Skeletal muscle tissue (tissue), 4 donors: ENCODE results near the gene KCNK5. TPM values are rescaled to one million over a fixed set of nuclear protein-coding genes. Genes with fewer than 3 reads are reported as not detected.

Source experiments
- H3K27ac ChIP-seq: one replicate; pipeline ENCODE4 v1.7.0; 2013; ENCODE audit warnings: mild to moderate bottlenecking, low read depth, low read length, inconsistent platforms
- H3K27me3 ChIP-seq, 3 donors: one replicate each; pipeline ENCODE4 v1.7.0; 2013; ENCODE audit warnings: low read length in 3 of 3; ENCODE audit not compliant: control insufficient read depth in 3 of 3, insufficient read depth in 3 of 3
- H3K36me3 ChIP-seq, 3 donors: one replicate each; pipeline ENCODE4 v1.7.0; 2013; ENCODE audit warnings: low read length in 3 of 3; ENCODE audit not compliant: control insufficient read depth in 3 of 3, insufficient read depth in 3 of 3
- H3K4me1 ChIP-seq, 3 donors: one replicate each; pipeline ENCODE4 v1.7.0; 2013; ENCODE audit warnings: low read length in 3 of 3, mild to moderate bottlenecking in 3 of 3; ENCODE audit not compliant: control insufficient read depth in 3 of 3, insufficient read depth in 3 of 3
- H3K4me3 ChIP-seq, 3 donors: one replicate each; pipeline ENCODE4 v1.7.0; 2013; ENCODE audit warnings: low read length in 3 of 3
- H3K9ac ChIP-seq, 3 donors: one replicate each; pipeline ENCODE4 v1.7.0; 2013; ENCODE audit warnings: low read length in 3 of 3, mild to moderate bottlenecking in 3 of 3, moderate library complexity in 2 of 3, low read depth in 1 of 3
- H3K9me3 ChIP-seq, 3 donors: one replicate each; pipeline ENCODE4 v1.7.0; 2013; ENCODE audit warnings: low read length in 3 of 3; ENCODE audit not compliant: control insufficient read depth in 3 of 3
- total RNA-seq: library from RNA; depleted of rRNA; stranded (reverse); fragments of >200 nt; gene quantifications from one replicate; pipeline ENCODE4 v1.2.3, GENCODE V29; 2014
- donor health status: Osteomylitis.

Gene KCNK5
- total RNA-seq, 1 donor from 2014 or later, result 1.6 TPM

GRCh38 chr6:39227476-39227875 lies 1.8 kb downstream of the KCNK5 start:
- peaks cover 19 to 41% (median 38%) of the 10 kb centered on the region in 3 donors for H3K27me3 ChIP-seq
- H3K4me3 ChIP-seq, result no peak overlapping the region
- H3K9me3 ChIP-seq, result no peaks in the 10 kb centered on the region
- H3K36me3 ChIP-seq, result no peaks in the 10 kb centered on the region
- no peak overlapping the region for H3K9ac ChIP-seq
- H3K4me1 ChIP-seq, result peaks cover 8 to 11% (median 11%) of the 10 kb centered on the region in 3 donors
- H3K27ac ChIP-seq, result no peak overlapping the region

DNA sequence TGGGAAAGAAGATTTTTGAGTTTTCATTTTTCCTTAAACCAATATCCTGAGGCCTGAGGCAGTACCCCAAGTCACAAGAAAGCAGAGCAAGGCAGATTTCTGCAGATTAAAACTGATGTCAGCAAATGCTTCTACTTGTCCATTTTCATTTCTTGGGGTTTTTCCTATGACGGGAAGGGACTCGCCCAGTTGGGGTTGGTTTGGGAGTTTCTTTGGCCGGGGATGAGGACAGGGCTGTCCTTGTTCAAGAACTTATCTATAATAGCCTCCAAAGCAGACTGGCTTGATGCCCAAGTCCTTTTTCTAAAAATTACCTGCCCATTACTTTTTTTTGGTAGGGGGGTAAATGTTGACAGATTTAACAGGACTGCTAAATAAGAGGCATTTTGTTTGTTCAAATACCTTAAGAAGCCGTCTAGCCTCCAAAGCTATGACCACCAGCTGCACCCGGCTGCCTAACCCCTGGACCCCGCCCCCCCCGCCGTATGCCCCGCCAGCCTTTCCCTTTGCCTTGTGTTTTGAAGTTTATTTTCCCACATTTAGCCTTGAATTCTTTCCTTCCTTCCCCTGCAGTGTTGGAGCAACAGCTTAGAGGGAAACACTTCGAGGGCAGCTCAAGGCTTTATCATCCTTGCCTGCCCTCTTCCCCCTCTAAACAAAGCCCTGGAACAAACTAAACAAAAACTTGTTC lies 2.5 kb downstream of the KCNK5 start:
- Histone ChIP-seq H3K4me1 (peaks cover 8 to 11% (median 11%) of the 10 kb centered on the region in 3 donors), H3K36me3 (no peaks in the 10 kb centered on the region), H3K27ac (no peak overlapping the region), H3K9ac (no peak overlapping the region), H3K27me3 (peaks cover 19 to 41% (median 38%) of the 10 kb centered on the region in 3 donors), H3K9me3 (no peaks in the 10 kb centered on the region), H3K4me3 (no peak overlapping the region)

DNA sequence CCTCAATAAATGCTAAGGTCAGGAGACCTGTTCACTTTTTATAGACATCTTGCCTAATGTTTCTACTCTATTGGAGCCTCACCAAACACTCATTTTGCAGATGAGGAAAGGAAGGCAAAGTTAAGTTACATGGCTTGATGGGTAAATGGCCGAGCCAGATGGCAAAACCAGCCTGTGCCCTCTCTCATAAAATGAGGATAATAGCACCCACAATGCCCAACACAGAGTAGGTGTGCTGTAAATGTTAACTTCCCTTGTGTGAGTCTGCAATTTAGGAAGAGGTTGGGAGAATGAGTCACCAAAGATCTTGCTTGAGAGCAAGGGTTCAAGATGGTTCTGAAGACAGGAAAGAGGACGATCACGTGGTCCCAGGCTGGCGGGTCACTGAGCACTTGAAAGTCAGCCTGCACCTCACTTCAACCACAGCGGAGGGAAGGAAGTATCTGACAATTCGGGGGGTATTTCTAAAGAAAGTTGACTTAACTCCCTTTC lies 3.3 kb downstream of the KCNK5 start:
- H3K4me3 ChIP-seq, result no peak overlapping the region
- no peak overlapping the region for H3K9ac ChIP-seq
- H3K27ac ChIP-seq, result no peak overlapping the region
- H3K27me3 ChIP-seq, result peaks cover 19 to 41% (median 37%) of the 10 kb centered on the region in 3 donors
- H3K36me3 ChIP-seq, result no peaks in the 10 kb centered on the region
- H3K9me3 ChIP-seq, result no peaks in the 10 kb centered on the region
- H3K4me1 ChIP-seq, result peaks cover 8 to 11% (median 11%) of the 10 kb centered on the region in 3 donors

DNA sequence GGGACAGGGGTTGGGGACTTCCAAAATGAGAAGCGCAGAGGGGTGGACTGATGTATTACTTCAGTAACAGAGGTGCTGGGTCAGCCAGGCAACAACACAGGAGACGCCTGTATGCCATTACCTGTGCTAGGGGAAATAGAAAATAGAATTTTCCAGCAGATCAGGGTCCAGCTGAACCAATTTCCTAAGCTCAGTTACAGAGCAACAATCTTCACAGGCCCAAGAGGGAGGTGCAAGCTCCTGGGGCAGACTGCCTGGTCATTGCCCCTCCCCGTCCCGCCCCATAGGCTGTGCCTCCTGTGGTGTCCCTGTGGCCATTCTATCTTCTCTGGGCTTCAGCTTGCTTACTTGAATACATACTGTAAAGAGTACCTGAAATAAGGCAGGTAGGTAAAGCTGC lies 3.7 kb downstream of the KCNK5 start:
- Histone ChIP-seq H3K27me3 (peaks cover 19 to 41% (median 33%) of the 10 kb centered on the region in 3 donors), H3K9ac (no peak overlapping the region), H3K9me3 (no peaks in the 10 kb centered on the region), H3K4me3 (no peak overlapping the region), H3K36me3 (no peaks in the 10 kb centered on the region), H3K4me1 (peaks cover 8 to 11% (median 11%) of the 10 kb centered on the region in 3 donors), H3K27ac (no peak overlapping the region)

DNA sequence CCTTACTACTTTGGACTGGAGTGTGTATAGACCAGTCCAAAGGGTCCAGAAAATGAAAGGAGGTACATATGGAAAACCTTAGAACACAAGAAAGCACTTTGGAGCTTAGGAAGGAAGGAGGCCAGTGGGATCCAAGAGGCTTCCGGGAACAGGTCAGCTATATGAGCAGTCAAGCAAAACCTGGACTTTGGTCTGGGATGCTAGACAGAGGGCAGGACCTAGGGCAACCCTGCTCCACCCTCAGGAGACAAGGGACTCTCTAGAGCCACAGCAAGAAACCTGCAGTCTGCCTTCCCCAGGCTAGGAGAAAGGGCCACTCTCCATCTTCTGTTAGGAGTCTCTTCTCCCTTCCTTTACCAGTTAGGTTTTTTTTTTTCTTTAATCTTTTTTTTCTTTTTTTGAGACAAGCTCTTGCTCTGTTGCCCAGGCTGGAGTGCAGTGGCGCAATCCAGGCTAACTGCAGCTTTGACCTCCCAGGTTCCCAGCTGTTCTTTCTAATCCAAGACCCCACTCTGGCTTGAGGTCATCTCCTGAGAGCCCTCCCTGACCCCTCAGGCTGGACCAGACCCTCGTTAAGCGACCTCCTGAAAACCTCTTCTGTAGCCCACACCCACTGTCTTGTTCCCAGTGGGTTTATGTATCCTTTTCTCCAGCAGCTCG lies 4.6 kb downstream of the KCNK5 start:
- no peaks in the 10 kb centered on the region for H3K9me3 ChIP-seq
- H3K4me3 ChIP-seq, result no peak overlapping the region
- H3K9ac ChIP-seq, result no peak overlapping the region
- no peak overlapping the region for H3K27ac ChIP-seq
- H3K27me3 ChIP-seq, result peaks cover 19 to 38% (median 27%) of the 10 kb centered on the region in 3 donors
- peaks cover 8 to 11% (median 9%) of the 10 kb centered on the region in 3 donors for H3K4me1 ChIP-seq
- H3K36me3 ChIP-seq, result no peaks in the 10 kb centered on the region

GRCh38 chr6:39224011-39224410 lies 5.3 kb downstream of the KCNK5 start:
- H3K36me3 ChIP-seq, result no peaks in the 10 kb centered on the region
- H3K27ac ChIP-seq, result no peak overlapping the region
- H3K9ac ChIP-seq, result no peak overlapping the region
- peaks cover 5 to 8% (median 8%) of the 10 kb centered on the region in 3 donors for H3K4me1 ChIP-seq
- H3K9me3 ChIP-seq, result no peaks in the 10 kb centered on the region
- peaks cover 17 to 32% (median 24%) of the 10 kb centered on the region in 3 donors for H3K27me3 ChIP-seq
- no peak overlapping the region for H3K4me3 ChIP-seq

DNA sequence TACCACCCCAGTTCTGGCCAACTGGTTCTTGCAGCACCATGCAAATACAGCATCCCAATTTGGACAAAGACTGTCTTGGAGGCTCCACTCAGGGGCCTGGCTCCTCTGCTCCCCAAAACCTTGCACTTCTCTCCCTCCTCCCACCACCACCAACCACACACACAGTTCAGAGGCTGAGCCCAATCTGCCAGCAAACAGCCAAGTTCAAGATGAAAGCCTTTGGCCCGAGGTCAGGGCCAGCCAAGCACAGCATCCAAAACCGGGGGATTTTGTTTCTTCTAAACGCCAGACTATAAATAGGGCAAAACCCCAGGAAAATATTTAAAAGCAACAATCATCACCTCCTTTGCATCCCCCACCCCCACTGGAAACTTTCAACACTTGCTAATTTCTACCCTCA lies 5.7 kb downstream of the KCNK5 start:
- Histone ChIP-seq H3K27me3 (peaks cover 12 to 27% (median 20%) of the 10 kb centered on the region in 3 donors), H3K9ac (no peak overlapping the region), H3K4me3 (no peak overlapping the region), H3K27ac (no peak overlapping the region), H3K36me3 (no peaks in the 10 kb centered on the region), H3K4me1 (peaks cover under 1 to 5% (median 3%) of the 10 kb centered on the region in 3 donors), H3K9me3 (no peaks in the 10 kb centered on the region)

- no peak overlapping the region for H3K4me3 ChIP-seq
- no peak overlapping the region for H3K27ac ChIP-seq
- H3K9ac ChIP-seq, result no peak overlapping the region
- peaks cover 0 to under 1% (median 0%) of the 10 kb centered on the region in 3 donors for H3K4me1 ChIP-seq
- H3K27me3 ChIP-seq, result peaks cover 8 to 22% (median 15%) of the 10 kb centered on the region in 3 donors
- no peaks in the 10 kb centered on the region for H3K9me3 ChIP-seq
- H3K36me3 ChIP-seq, result no peaks in the 10 kb centered on the region
Measured at GRCh38 chr6:39223061-39223460, 6.2 kb downstream of the KCNK5 start.

- Histone ChIP-seq H3K27ac (no peak overlapping the region), H3K4me3 (no peak overlapping the region), H3K9me3 (no peaks in the 10 kb centered on the region), H3K27me3 (peaks cover 0 to 12% (median 5%) of the 10 kb centered on the region in 3 donors), H3K4me1 (no peaks in the 10 kb centered on the region), H3K36me3 (no peaks in the 10 kb centered on the region), H3K9ac (no peak overlapping the region)
Measured at GRCh38 chr6:39221779-39222641, 7.3 kb downstream of the KCNK5 start.
